Activated naive CD8-positive, alpha-beta T cell treated with anti-CD3 and anti-CD28 coated beads, Interleukin-2, amount 50 U/mL, for 24 hours (primary cell): ENCODE results near the gene VPS37C.
"Not testable (repeated sequence)": the region's sequence is repeated elsewhere in the genome, so short reads cannot be mapped to it uniquely, and the experiment has no call there.

Experiments used
- ATAC-seq: fragments of 150-1000 bp; cut with Tn5 transposase; one replicate; pipeline ENCODE4 v1.10.0; 2021
- DNase-seq: peaks from one replicate; pipeline ENCODE4 v3.0.0; 2021
- H3K27ac Mint-ChIP-seq: one replicate; pipeline ENCODE4 v1.8.0; 2021; ENCODE audit warnings: mild to moderate bottlenecking, mixed read lengths
- H3K27me3 Mint-ChIP-seq: one replicate; pipeline ENCODE4 v1.8.0; 2021; ENCODE audit warnings: mixed read lengths
- H3K36me3 Mint-ChIP-seq: one replicate; pipeline ENCODE4 v1.8.0; 2021; ENCODE audit warnings: low read depth, mixed read lengths
- H3K4me1 Mint-ChIP-seq: one replicate; pipeline ENCODE4 v1.8.0; 2021; ENCODE audit warnings: mixed read lengths
- H3K4me3 Mint-ChIP-seq: one replicate; pipeline ENCODE4 v1.8.0; 2021; ENCODE audit warnings: mild to moderate bottlenecking, moderate library complexity, mixed read lengths
- H3K9me3 Mint-ChIP-seq: one replicate; pipeline ENCODE4 v1.8.0; 2021; ENCODE audit warnings: mixed read lengths

The VPS37C gene

GRCh38 chr11:61103851-61104423, 57.3 kb downstream of the VPS37C start:
- peak; percentile 12 for ATAC-seq
- peaks cover 32% of the 10 kb centered on the region for H3K36me3 Mint-ChIP-seq
- H3K27me3 Mint-ChIP-seq = no peaks in the 10 kb centered on the region

GRCh38 chr11:61102667-61103571, 58.3 kb downstream of the VPS37C start:
- Mint-ChIP-seq H3K27ac (no peak overlapping the region), H3K4me3 (no peak overlapping the region)

More at GRCh38 chr11:61103851-61104423, 57.3 kb downstream of the VPS37C start:
- H3K4me1 Mint-ChIP-seq = peaks cover 47% of the 10 kb centered on the region
- no peaks in the 10 kb centered on the region for H3K9me3 Mint-ChIP-seq
- H3K4me3 Mint-ChIP-seq = no peak overlapping the region
- DNase-seq = no peak
- no peak overlapping the region for H3K27ac Mint-ChIP-seq

GRCh38 chr11:61098778-61099177, 62.4 kb downstream of the VPS37C start:
- Mint-ChIP-seq H3K4me3 (no peak overlapping the region), H3K27ac (no peak overlapping the region), H3K36me3 (peaks cover 4% of the 10 kb centered on the region), H3K4me1 (peaks cover 26% of the 10 kb centered on the region), H3K9me3 (no peaks in the 10 kb centered on the region), H3K27me3 (no peaks in the 10 kb centered on the region)
- DNase-seq (no peak), ATAC-seq (no peak)

More at GRCh38 chr11:61102667-61103571, 58.3 kb downstream of the VPS37C start:
- H3K4me1 Mint-ChIP-seq = peaks cover 36% of the 10 kb centered on the region
- ATAC-seq (peak; percentile 48), DNase-seq (peak; percentile 35)
- H3K27me3 Mint-ChIP-seq = no peaks in the 10 kb centered on the region
- no peaks in the 10 kb centered on the region for H3K9me3 Mint-ChIP-seq
- H3K36me3 Mint-ChIP-seq = peaks cover 32% of the 10 kb centered on the region

- H3K4me3 Mint-ChIP-seq, H3K27ac Mint-ChIP-seq, H3K9me3 Mint-ChIP-seq, ATAC-seq, H3K36me3 Mint-ChIP-seq, H3K27me3 Mint-ChIP-seq, DNase-seq: not testable (repeated sequence)
- peaks cover 28% of the 10 kb centered on the region for H3K4me1 Mint-ChIP-seq
Measured at GRCh38 chr11:61098261-61098660, 63.0 kb downstream of the VPS37C start.

- H3K4me3 Mint-ChIP-seq = no peak overlapping the region
- ATAC-seq (no peak), DNase-seq (no peak)
- H3K36me3 Mint-ChIP-seq = peaks cover 3% of the 10 kb centered on the region
- no peaks in the 10 kb centered on the region for H3K9me3 Mint-ChIP-seq
- peaks cover 58% of the 10 kb centered on the region for H3K4me1 Mint-ChIP-seq
- peak overlapping the region; percentile 57 for H3K27ac Mint-ChIP-seq
- no peaks in the 10 kb centered on the region for H3K27me3 Mint-ChIP-seq
Measured at GRCh38 chr11:61095021-61095420, 66.2 kb downstream of the VPS37C start.

- not testable (repeated sequence) for ATAC-seq, DNase-seq
- peak overlapping the region; percentile 57 for H3K27ac Mint-ChIP-seq
Measured at GRCh38 chr11:61094167-61094566, 67.1 kb downstream of the VPS37C start.

GRCh38 chr11:61092908-61093763, 68.1 kb downstream of the VPS37C start:
- DNase-seq = no peak
- H3K27ac Mint-ChIP-seq = peak overlapping the region; percentile 95
- peak; percentile 15 for ATAC-seq
- H3K4me3 Mint-ChIP-seq = peak overlapping the region; percentile 87
- peaks cover 5% of the 10 kb centered on the region for H3K36me3 Mint-ChIP-seq
- H3K4me1 Mint-ChIP-seq = peaks cover 68% of the 10 kb centered on the region
- H3K9me3 Mint-ChIP-seq = no peaks in the 10 kb centered on the region
- H3K27me3 Mint-ChIP-seq = no peaks in the 10 kb centered on the region

More at GRCh38 chr11:61094167-61094566, 67.1 kb downstream of the VPS37C start:
- peaks cover 67% of the 10 kb centered on the region for H3K4me1 Mint-ChIP-seq
- H3K27me3 Mint-ChIP-seq, H3K4me3 Mint-ChIP-seq, H3K36me3 Mint-ChIP-seq, H3K9me3 Mint-ChIP-seq: not testable (repeated sequence)

GRCh38 chr11:61092280-61092766, 68.9 kb downstream of the VPS37C start:
- Mint-ChIP-seq H3K36me3 (peaks cover 9% of the 10 kb centered on the region), H3K27me3 (no peaks in the 10 kb centered on the region)
- peak; percentile 75 for ATAC-seq

GRCh38 chr11:61091373-61092279, 69.6 kb downstream of the VPS37C start:
- peak; percentile 68 for DNase-seq
- H3K27ac Mint-ChIP-seq = peak overlapping the region; percentile 95
- peaks cover 9% of the 10 kb centered on the region for H3K36me3 Mint-ChIP-seq
- peak; percentile 70 for ATAC-seq
- no peaks in the 10 kb centered on the region for H3K9me3 Mint-ChIP-seq
- peak overlapping the region; percentile 87 for H3K4me3 Mint-ChIP-seq
- no peaks in the 10 kb centered on the region for H3K27me3 Mint-ChIP-seq
- peaks cover 79% of the 10 kb centered on the region for H3K4me1 Mint-ChIP-seq

More at GRCh38 chr11:61092280-61092766, 68.9 kb downstream of the VPS37C start:
- peak overlapping the region; percentile 87 for H3K4me3 Mint-ChIP-seq
- H3K27ac Mint-ChIP-seq = peak overlapping the region; percentile 95
- H3K9me3 Mint-ChIP-seq = no peaks in the 10 kb centered on the region
- peaks cover 75% of the 10 kb centered on the region for H3K4me1 Mint-ChIP-seq
- DNase-seq = peak; percentile 74

- Mint-ChIP-seq H3K4me3 (peak overlapping the region; percentile 87), H3K27ac (peak overlapping the region; percentile 95), H3K4me1 (peaks cover 80% of the 10 kb centered on the region), H3K9me3 (no peaks in the 10 kb centered on the region), H3K27me3 (no peaks in the 10 kb centered on the region), H3K36me3 (peaks cover 9% of the 10 kb centered on the region)
- ATAC-seq (peak; percentile 1), DNase-seq (no peak)
Measured at GRCh38 chr11:61090982-61091372, 70.2 kb downstream of the VPS37C start.

- ATAC-seq (no peak), DNase-seq (no peak)
- Mint-ChIP-seq H3K4me3 (peak overlapping the region; percentile 87), H3K4me1 (peaks cover 75% of the 10 kb centered on the region), H3K9me3 (no peaks in the 10 kb centered on the region), H3K36me3 (peaks cover 9% of the 10 kb centered on the region), H3K27me3 (no peaks in the 10 kb centered on the region), H3K27ac (peak overlapping the region; percentile 95)
Measured at GRCh38 chr11:61090521-61090920, 70.7 kb downstream of the VPS37C start.

- H3K27ac Mint-ChIP-seq = peak overlapping the region; percentile 76
- no peaks in the 10 kb centered on the region for H3K27me3 Mint-ChIP-seq
- H3K4me1 Mint-ChIP-seq = peaks cover 70% of the 10 kb centered on the region
- peaks cover 9% of the 10 kb centered on the region for H3K36me3 Mint-ChIP-seq
- ATAC-seq (no peak), DNase-seq (no peak)
- H3K9me3 Mint-ChIP-seq = no peaks in the 10 kb centered on the region
- peak overlapping the region; percentile 87 for H3K4me3 Mint-ChIP-seq
Measured at GRCh38 chr11:61089806-61090491, 71.3 kb downstream of the VPS37C start.
